Nephron progenitor cell (in vitro differentiated cells): ENCODE measurements around the gene GCNT4.

Source experiments
- DNase-seq: peaks from one replicate; pipeline ENCODE4 v3.0.0; 2021
- H3K27ac Mint-ChIP-seq: 2 replicates; pipeline ENCODE4 v1.8.0; 2021; ENCODE audit warnings: mild to moderate bottlenecking, moderate library complexity, mixed read lengths
- H3K27me3 Mint-ChIP-seq: 2 replicates; pipeline ENCODE4 v1.8.0; 2021; ENCODE audit warnings: mild to moderate bottlenecking, low read depth, mixed read lengths; ENCODE audit not compliant: poor library complexity
- H3K36me3 Mint-ChIP-seq: 2 replicates; pipeline ENCODE4 v1.8.0; 2021; ENCODE audit warnings: low read depth, mixed read lengths
- H3K4me1 Mint-ChIP-seq: 2 replicates; pipeline ENCODE4 v1.8.0; 2021; ENCODE audit warnings: mixed read lengths
- H3K4me3 Mint-ChIP-seq: 2 replicates; pipeline ENCODE4 v1.8.0; 2021; ENCODE audit warnings: mild to moderate bottlenecking, moderate library complexity, mixed read lengths
- H3K9me3 Mint-ChIP-seq: 2 replicates; pipeline ENCODE4 v1.8.0; 2021; ENCODE audit warnings: mild to moderate bottlenecking, moderate library complexity, mixed read lengths
- TF ChIP-seq, protein P1 (sequence below): fragments of 200-600 bp; sonication (generic); IDR thresholded peaks from 2 replicates; pipeline ENCODE4 v1.5.0; 2021; ENCODE audit warnings: antibody characterized with exemption

The GCNT4 gene

DNA sequence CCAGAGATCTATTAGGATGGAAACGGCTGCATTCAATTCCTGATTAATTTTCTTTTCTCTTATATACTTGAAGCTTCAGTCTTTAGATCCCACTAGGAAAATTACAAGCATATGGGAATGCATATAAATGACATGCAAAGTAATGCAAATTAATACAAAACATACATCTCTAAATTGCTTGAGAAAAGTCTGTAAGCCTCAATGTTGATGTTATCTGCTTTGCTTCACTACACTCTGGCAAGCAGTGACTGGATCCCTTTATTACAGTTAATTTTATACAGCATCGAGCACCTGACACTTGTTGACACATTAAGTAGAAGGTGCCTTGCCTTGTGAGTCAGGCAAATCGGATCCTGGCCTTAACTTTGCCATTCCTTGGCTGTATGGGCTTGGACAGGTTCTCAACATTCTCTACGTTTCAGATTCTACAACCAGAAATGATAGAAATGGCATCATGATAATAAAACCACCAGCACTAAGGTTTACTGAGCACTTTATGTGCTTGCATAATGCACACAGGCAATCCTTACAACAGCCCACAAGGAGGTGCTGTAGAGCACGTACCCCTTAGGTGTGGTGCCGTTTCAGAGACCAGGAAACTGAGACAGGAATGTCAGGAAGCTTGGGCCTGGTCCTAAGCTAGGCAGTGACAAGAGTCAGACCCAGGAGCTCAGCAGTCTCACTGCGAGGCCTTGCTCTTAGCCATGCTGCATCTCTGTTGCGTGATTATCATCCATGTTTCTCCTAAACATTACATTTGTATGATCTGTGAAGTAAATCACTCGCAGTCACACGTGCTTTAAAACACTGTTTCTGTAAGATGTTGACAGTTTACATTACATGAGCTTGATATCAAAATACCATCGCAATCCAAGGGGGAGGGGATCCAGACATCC lies 2.7 kb downstream of the GCNT4 start:
- TF ChIP-seq, protein P1, sequence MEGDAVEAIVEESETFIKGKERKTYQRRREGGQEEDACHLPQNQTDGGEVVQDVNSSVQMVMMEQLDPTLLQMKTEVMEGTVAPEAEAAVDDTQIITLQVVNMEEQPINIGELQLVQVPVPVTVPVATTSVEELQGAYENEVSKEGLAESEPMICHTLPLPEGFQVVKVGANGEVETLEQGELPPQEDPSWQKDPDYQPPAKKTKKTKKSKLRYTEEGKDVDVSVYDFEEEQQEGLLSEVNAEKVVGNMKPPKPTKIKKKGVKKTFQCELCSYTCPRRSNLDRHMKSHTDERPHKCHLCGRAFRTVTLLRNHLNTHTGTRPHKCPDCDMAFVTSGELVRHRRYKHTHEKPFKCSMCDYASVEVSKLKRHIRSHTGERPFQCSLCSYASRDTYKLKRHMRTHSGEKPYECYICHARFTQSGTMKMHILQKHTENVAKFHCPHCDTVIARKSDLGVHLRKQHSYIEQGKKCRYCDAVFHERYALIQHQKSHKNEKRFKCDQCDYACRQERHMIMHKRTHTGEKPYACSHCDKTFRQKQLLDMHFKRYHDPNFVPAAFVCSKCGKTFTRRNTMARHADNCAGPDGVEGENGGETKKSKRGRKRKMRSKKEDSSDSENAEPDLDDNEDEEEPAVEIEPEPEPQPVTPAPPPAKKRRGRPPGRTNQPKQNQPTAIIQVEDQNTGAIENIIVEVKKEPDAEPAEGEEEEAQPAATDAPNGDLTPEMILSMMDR: peak; percentile 53
- Mint-ChIP-seq H3K9me3 (no peaks in the 10 kb centered on the region), H3K27me3 (peaks cover 35% of the 10 kb centered on the region), H3K4me1 (peaks cover 39% of the 10 kb centered on the region), H3K36me3 (no peaks in the 10 kb centered on the region), H3K4me3 (no peak overlapping the region), H3K27ac (no peak overlapping the region)
- DNase-seq: peak; percentile 31

DNA sequence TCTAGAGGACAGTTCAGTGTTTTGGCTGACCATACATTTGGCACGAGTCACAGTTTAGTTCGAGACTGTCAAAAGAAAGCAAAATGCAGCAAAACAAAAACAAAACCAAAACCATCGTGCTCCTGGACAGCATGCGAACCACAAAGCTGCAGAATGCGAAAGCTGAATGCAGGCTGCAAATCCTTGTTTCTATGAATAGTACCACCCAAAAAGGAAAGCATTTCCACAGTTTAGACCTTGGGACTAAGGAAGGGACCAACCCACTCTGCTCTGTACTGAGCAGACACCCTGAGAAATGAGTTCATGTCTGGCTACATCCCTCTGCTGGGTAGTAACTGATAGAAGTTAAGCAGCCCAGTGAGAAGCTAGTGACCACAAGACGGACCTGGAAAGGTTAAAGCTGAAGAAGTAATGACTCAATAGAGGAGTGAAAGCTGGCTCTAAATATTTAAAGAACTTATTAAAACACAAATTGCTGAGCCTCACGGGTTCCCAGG lies 3.9 kb downstream of the GCNT4 start:
- Mint-ChIP-seq H3K27ac (no peak overlapping the region), H3K9me3 (no peaks in the 10 kb centered on the region), H3K36me3 (no peaks in the 10 kb centered on the region), H3K27me3 (peaks cover 23% of the 10 kb centered on the region), H3K4me1 (peaks cover 28% of the 10 kb centered on the region), H3K4me3 (no peak overlapping the region)
- DNase-seq: no peak
- TF ChIP-seq, protein P1: no peak

DNA sequence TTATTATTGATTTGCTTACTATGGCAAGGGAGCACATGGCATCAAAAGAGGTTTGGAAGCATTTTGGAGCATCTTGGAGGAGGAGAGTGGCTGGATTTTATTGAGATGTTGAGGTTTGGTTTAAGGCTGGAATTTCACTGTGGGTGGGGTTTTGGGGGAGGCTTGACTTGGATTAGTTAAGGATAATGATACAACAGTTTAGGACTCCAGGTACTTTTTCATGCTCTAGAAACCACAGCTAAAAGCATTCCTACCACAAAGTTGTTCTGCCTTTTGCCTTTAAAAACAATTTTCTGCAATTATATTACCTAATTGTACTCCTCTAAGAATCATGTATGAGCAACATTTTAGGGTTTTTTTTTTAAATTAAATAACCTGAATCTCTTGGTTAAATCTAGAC lies 5.0 kb downstream of the GCNT4 start:
- Mint-ChIP-seq H3K27ac (no peak overlapping the region), H3K4me1 (peaks cover 27% of the 10 kb centered on the region), H3K9me3 (no peaks in the 10 kb centered on the region), H3K36me3 (no peaks in the 10 kb centered on the region), H3K27me3 (peaks cover 21% of the 10 kb centered on the region), H3K4me3 (no peak overlapping the region)
- DNase-seq: no peak
- TF ChIP-seq, protein P1: no peak

DNA sequence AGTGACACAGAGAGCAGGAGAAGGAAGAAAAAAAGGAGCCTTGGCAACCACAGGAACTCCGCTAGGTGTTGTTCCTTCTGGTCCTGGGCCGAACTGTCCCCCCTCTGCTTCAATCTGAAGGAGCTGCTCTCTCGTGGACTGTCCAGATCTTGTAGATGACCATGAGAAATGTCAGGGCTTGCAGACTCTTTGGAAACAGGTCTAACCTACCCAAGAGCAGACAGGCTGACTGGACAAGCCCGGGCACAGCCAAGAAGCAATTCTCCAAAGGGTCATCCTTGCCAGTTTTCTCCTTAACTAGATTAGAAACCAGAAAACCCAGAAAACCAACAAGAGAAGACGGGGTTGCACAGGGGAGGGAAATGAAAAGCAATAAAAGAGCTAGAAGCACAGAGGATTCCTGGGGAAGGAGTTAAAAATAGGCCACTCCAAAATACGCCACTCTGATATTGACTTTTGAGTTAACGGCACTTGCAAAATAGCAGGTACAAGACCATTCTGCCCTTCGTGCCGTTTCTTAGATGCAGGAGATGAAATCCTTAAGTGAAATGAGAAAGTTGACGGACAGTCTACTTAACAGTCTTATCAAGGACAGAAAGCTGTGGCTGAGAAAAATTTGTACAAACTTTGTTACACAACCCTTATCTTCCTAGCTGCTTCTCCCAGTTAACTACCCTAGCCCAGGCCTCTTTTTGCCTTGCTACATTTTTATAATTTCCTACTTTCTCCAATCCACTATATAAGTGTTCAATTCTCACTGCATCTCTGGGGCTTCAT lies 5.8 kb downstream of the GCNT4 start:
- no peak overlapping the region for H3K27ac Mint-ChIP-seq
- no peak overlapping the region for H3K4me3 Mint-ChIP-seq
- no peak for DNase-seq
- TF ChIP-seq, protein P1: no peak
- H3K4me1 Mint-ChIP-seq: peaks cover 19% of the 10 kb centered on the region
- peaks cover 13% of the 10 kb centered on the region for H3K27me3 Mint-ChIP-seq
- no peaks in the 10 kb centered on the region for H3K9me3 Mint-ChIP-seq
- H3K36me3 Mint-ChIP-seq: no peaks in the 10 kb centered on the region

DNA sequence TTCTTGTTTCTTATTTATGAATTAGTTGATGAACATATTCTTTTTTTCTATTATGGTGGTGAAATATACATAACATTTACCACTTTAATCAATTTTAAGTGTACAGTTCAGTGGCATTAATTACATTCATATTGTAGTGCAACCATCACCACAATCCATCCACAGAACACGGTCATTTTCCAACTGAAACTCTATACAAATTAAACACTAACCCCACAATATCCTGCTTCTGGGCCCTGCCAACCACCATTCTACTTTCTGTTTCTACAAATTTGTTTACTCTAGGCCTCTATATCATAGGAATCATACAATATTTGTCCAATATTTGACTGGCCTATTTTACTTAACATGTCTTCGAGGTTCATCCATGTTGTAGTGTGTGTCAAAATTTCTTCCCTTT lies 7.3 kb downstream of the GCNT4 start:
- no peak overlapping the region for H3K27ac Mint-ChIP-seq
- TF ChIP-seq, protein P1: no peak
- H3K4me1 Mint-ChIP-seq: peaks cover 5% of the 10 kb centered on the region
- no peaks in the 10 kb centered on the region for H3K9me3 Mint-ChIP-seq
- no peak overlapping the region for H3K4me3 Mint-ChIP-seq
- DNase-seq: no peak
- H3K27me3 Mint-ChIP-seq: no peaks in the 10 kb centered on the region
- no peaks in the 10 kb centered on the region for H3K36me3 Mint-ChIP-seq
